OCI-LY7 (cell line): ENCODE results near the gene TOR1A.

Experiments used
- CTCF ChIP-seq: fragments of 200-600 bp; sonication (generic); conservative IDR thresholded peaks from 2 replicates; pipeline ENCODE4 v1.5.1; 2014; ENCODE audit warnings: mild to moderate bottlenecking, antibody characterized with exemption, low read length, moderate library complexity, mixed read lengths
- EZH2phosphoT487 ChIP-seq: fragments of 200-600 bp; sonication (generic); IDR thresholded peaks from 2 replicates; pipeline ENCODE4 v1.6.1; 2018; ENCODE audit warnings: low read depth, borderline replicate concordance, mild to moderate bottlenecking, mixed run types, antibody characterized with exemption, low read length, moderate library complexity, mixed read lengths

GRCh38 chr9:129774791-129775447, 49.0 kb downstream of the TOR1A start:
- TF ChIP-seq CTCF (no peak), EZH2phosphoT487 (no peak)
